Aorta (tissue), 5 donors: Measurements from ENCODE around the gene HSPBP1. TPM values are rescaled to one million over a fixed set of nuclear protein-coding genes. Genes with fewer than 3 reads are reported as not detected.

Experiments
- ATAC-seq: fragments of 200-7000 bp; cut with Tn5 transposase; one replicate; pipeline ENCODE4 v1.9.1; 2022; ENCODE audit warnings: moderate library complexity; ENCODE audit not compliant: low FRiP score
- DNase-seq, 2 donors: peaks; one replicate each; pipeline ENCODE4 v3.0.0-alpha.2; 2020
- H3K27ac ChIP-seq, 2 donors: one replicate each; pipeline ENCODE4 v1.5.1; 2013; ENCODE audit warnings: low read length in 2 of 2, mild to moderate bottlenecking in 2 of 2, moderate library complexity in 2 of 2, control low read depth in 1 of 2, inconsistent platforms in 1 of 2, low read depth in 1 of 2
- H3K27me3 ChIP-seq, 2 donors: one replicate each; pipeline ENCODE4 v1.6.1; 2013; ENCODE audit warnings: control low read depth in 1 of 2, low read length in 1 of 2, mild to moderate bottlenecking in 1 of 2, moderate library complexity in 1 of 2; ENCODE audit not compliant: insufficient read depth in 2 of 2, control insufficient read depth in 1 of 2
- H3K36me3 ChIP-seq, 2 donors: one replicate each; pipeline ENCODE4 v1.6.1; 2013; ENCODE audit warnings: control low read depth in 1 of 2, low read length in 1 of 2, mild to moderate bottlenecking in 1 of 2; ENCODE audit not compliant: insufficient read depth in 2 of 2, control insufficient read depth in 1 of 2
- H3K4me1 ChIP-seq, 2 donors: one replicate each; pipeline ENCODE4 v1.6.1; 2013; ENCODE audit warnings: low read length in 2 of 2, control low read depth in 1 of 2, mild to moderate bottlenecking in 1 of 2, moderate library complexity in 1 of 2; ENCODE audit not compliant: insufficient read depth in 2 of 2, control insufficient read depth in 1 of 2
- H3K4me3 ChIP-seq, 2 donors: one replicate each; pipeline ENCODE4 v1.5.1; 2013; ENCODE audit warnings: low read length in 2 of 2, control low read depth in 1 of 2, mild to moderate bottlenecking in 1 of 2
- H3K9me3 ChIP-seq: one replicate; pipeline ENCODE4 v1.6.1; 2013; ENCODE audit warnings: mild to moderate bottlenecking, low read length; ENCODE audit not compliant: control insufficient read depth
- WGBS, 2 donors: extraction: QIAGEN DNeasy Blood & Tissue Kit; methylation state at CpG; one replicate each; pipeline ENCODE4 v1.1.7; 2013; 5-methylcytosine and 5-hydroxymethylcytosine counted together
- intact Hi-C, 2 donors: fragments of 100-400 bp; cut with DNase I; formaldehyde crosslinking; loops; one replicate each; pipeline versions ENCODE4 v1.14.2 to v1.15.0; 2022
- microRNA-seq, 2 donors: library from miRNA; unstranded; fragments of <30 nt; microRNA quantifications; one replicate each; pipeline ENCODE4 v1.2.0, GENCODE V29; 2020
- polyA plus RNA-seq, 2 donors: library from polyadenylated mRNA; stranded (reverse); fragments of 200-250 nt; gene quantifications; one replicate each; pipeline ENCODE4 v1.2.3, GENCODE V29; 2013
- total RNA-seq, 2 donors: library from RNA; stranded (reverse); fragmentation: NEBNext Ultra II Directional; extraction: Animal tissue kit (Norgen Biotek cat#: 25700); gene quantifications; one replicate each; pipeline ENCODE4 v1.2.1, GENCODE V29; 2021
- donor health status: healthy with polysubstance abuse.
- donor health status: Bipolar disorder and iron deficiency.
- donor health status: DM: no; HTN: no; CAD: no.
- donor health status: DM: no; HTN: no; CAD: no.
- donor health status: DM: yes; HTN: yes; CAD: no.

Gene HSPBP1
- total and polyA plus RNA-seq, 4 donors, result 14.1 to 25.3 (median 15.5) TPM

GRCh38 chr19:55223291-55224037, 56.4 kb downstream of the HSPBP1 start:
- WGBS, 2 donors, result 85 to 87% methylated on average over 17 of the region's 17 CpGs
- ATAC-seq, result peak; percentile 34

GRCh38 chr19:55220525-55220924, 59.4 kb downstream of the HSPBP1 start:
- 72 to 73% methylated on average over 9 of the region's 9 CpGs for WGBS, 2 donors
- intact Hi-C loops, result no loop called here

More at GRCh38 chr19:55223291-55224037, 56.4 kb downstream of the HSPBP1 start:
- Histone ChIP-seq H3K27me3 (no peaks in the 10 kb centered on the region), H3K4me1 (no peaks in the 10 kb centered on the region), H3K36me3 (peaks cover 0 to 2% of the 10 kb centered on the region in 2 donors), H3K4me3 (no peak overlapping the region), H3K27ac (no peak overlapping the region), H3K9me3 (no peaks in the 10 kb centered on the region)
- intact Hi-C loops, result no loop called here
- DNase-seq, result peak in 1 of 2 donors; percentile 32

GRCh38 chr19:55216461-55217198, 63.3 kb downstream of the HSPBP1 start:
- intact Hi-C loops, result no loop called here
- Histone ChIP-seq H3K36me3 (no peaks in the 10 kb centered on the region), H3K9me3 (peaks cover 6% of the 10 kb centered on the region), H3K4me1 (no peaks in the 10 kb centered on the region), H3K27ac (no peak overlapping the region), H3K4me3 (no peak overlapping the region), H3K27me3 (no peaks in the 10 kb centered on the region)
- ATAC-seq (peak; percentile 84), DNase-seq (peak; percentile 88 to 90)
- WGBS, 2 donors, result 6% methylated on average over 36 of the region's 36 CpGs

More at GRCh38 chr19:55220525-55220924, 59.4 kb downstream of the HSPBP1 start:
- H3K4me1 ChIP-seq, result no peaks in the 10 kb centered on the region
- no peak for ATAC-seq
- no peak overlapping the region for H3K4me3 ChIP-seq
- no peaks in the 10 kb centered on the region for H3K27me3 ChIP-seq
- peaks cover 1% of the 10 kb centered on the region for H3K9me3 ChIP-seq
- no peak overlapping the region for H3K27ac ChIP-seq
- DNase-seq, result no peak
- H3K36me3 ChIP-seq, result no peaks in the 10 kb centered on the region

DNA sequence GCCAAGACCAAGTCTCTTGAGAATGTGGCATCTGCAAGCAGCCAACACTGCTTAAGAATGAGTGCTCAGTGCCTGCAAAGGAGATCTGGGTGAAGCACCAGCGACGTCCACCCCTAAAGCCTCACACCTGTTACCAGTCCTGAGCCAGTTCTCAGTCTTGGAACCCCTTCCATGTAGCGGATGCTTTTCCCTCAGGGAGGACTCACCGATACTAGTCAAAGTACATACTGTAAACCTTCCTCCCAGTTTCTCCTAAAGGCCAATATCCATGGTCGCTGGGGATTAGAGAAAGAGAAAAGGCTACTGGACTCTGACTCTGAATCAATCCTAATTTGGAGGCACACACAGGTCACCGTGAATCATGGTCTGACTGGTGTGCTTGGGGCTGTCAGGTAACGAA, 66.4 kb downstream of the HSPBP1 start:
- no peaks in the 10 kb centered on the region for H3K27me3 ChIP-seq
- WGBS, 2 donors, result 81 to 82% methylated on average over 7 of the region's 7 CpGs
- ATAC-seq, result no peak

DNA sequence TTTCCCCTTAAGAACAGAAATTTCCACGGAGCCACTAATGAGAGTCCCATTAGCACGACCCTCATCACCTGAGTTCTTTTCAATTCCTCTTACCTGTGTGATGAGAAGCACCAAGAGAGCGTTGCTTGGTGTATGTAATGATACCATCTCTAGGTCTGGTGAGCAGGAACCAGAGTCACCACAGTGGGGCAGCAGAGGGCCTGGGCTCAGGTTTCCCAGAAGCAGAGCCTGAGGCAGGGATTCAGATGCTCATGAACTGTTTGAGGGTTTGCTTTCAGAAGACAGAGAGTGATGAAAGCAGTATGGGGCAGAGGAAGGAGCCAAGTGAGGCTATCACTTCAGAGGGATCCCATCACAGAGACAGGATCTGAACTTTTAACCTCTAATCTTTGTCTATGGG, 67.5 kb downstream of the HSPBP1 start:
- peaks cover 6% of the 10 kb centered on the region for H3K9me3 ChIP-seq
- ATAC-seq (no peak), DNase-seq (no peak)
- no peaks in the 10 kb centered on the region for H3K36me3 ChIP-seq
- intact Hi-C loops, result no loop called here
- H3K4me1 ChIP-seq, result no peaks in the 10 kb centered on the region
- H3K4me3 ChIP-seq, result no peak overlapping the region
- no peaks in the 10 kb centered on the region for H3K27me3 ChIP-seq
- no peak overlapping the region for H3K27ac ChIP-seq
- 85 to 86% methylated on average over 3 of the region's 3 CpGs for WGBS, 2 donors

More for the DNA sequence above, 66.4 kb downstream of the HSPBP1 start:
- H3K9me3 ChIP-seq, result peaks cover 6% of the 10 kb centered on the region
- H3K4me3 ChIP-seq, result no peak overlapping the region
- H3K36me3 ChIP-seq, result no peaks in the 10 kb centered on the region
- H3K27ac ChIP-seq, result no peak overlapping the region
- intact Hi-C loops, result no loop called here
- DNase-seq, result no peak
- no peaks in the 10 kb centered on the region for H3K4me1 ChIP-seq

Small RNAs within 50 kb of the gene (microRNA-seq; reads per million reads assigned to microRNA genes)
- gene MIR6802 (0.99 to 3.0 reads per million in 2 donors), gene MIR6803 (3.0 to 13.7 reads per million in 2 donors), gene MIR6804 (0 to 0.60 reads per million in 2 donors)

Other genes starting within 250 kb of the HSPBP1 start
- under 1 TPM; 0.27 to 0.84 TPM for gene GP6, start 241.8 kb downstream of the HSPBP1 start, total RNA-seq
- under 1 TPM in 1 of 2 donors, not detected in 1; 0.08 TPM for gene GP6, start 241.8 kb downstream of the HSPBP1 start, polyA plus RNA-seq
- gene RDH13, start 217.0 kb downstream of the HSPBP1 start, total RNA-seq, result 10 to 100 TPM in 1 of 2 donors, 1 to 10 TPM in 1; 8.9 to 14.4 TPM
- 10 to 100 TPM in 1 of 2 donors, 1 to 10 TPM in 1; 3.4 to 12.4 TPM for gene RDH13, start 217.0 kb downstream of the HSPBP1 start, polyA plus RNA-seq
- gene EPS8L1, start 204.2 kb downstream of the HSPBP1 start, total RNA-seq, result 1 to 10 TPM in 1 of 2 donors, under 1 TPM in 1; 0.81 to 4.1 TPM
- 10 to 100 TPM in 1 of 2 donors, under 1 TPM in 1; 0.38 to 10.8 TPM for gene EPS8L1, start 204.2 kb downstream of the HSPBP1 start, polyA plus RNA-seq
- gene PPP1R12C, start 162.5 kb downstream of the HSPBP1 start, total RNA-seq, result 100 to 1,000 TPM; 134 to 218 TPM
- 100 to 1,000 TPM; 104 to 432 TPM for gene PPP1R12C, start 162.5 kb downstream of the HSPBP1 start, polyA plus RNA-seq
- gene TNNT1, start 130.9 kb downstream of the HSPBP1 start, total RNA-seq, result 1 to 10 TPM in 1 of 2 donors, not detected in 1; 1.3 TPM
- 1 to 10 TPM; 1.4 to 2.0 TPM for gene TNNT1, start 130.9 kb downstream of the HSPBP1 start, polyA plus RNA-seq
- gene TNNI3, start 122.4 kb downstream of the HSPBP1 start, total RNA-seq, result not detected
- 10 to 100 TPM in 1 of 2 donors, under 1 TPM in 1; 0.51 to 14.1 TPM for gene TNNI3, start 122.4 kb downstream of the HSPBP1 start, polyA plus RNA-seq
- not detected for gene DNAAF3, start 113.5 kb downstream of the HSPBP1 start, total RNA-seq
- gene DNAAF3, start 113.5 kb downstream of the HSPBP1 start, polyA plus RNA-seq, result under 1 TPM; 0.38 to 0.87 TPM
- gene SYT5, start 99.8 kb downstream of the HSPBP1 start, total RNA-seq, result not detected
- gene SYT5, start 99.8 kb downstream of the HSPBP1 start, polyA plus RNA-seq, result not detected
- gene PTPRH, start 70.6 kb downstream of the HSPBP1 start, total RNA-seq, result 1 to 10 TPM in 1 of 2 donors, under 1 TPM in 1; 0.29 to 1.9 TPM
- gene PTPRH, start 70.6 kb downstream of the HSPBP1 start, polyA plus RNA-seq, result 1 to 10 TPM in 1 of 2 donors, under 1 TPM in 1; 0.03 to 7.5 TPM
- 1 to 10 TPM; 2.0 to 3.6 TPM for gene TMEM86B, start 51.3 kb downstream of the HSPBP1 start, total RNA-seq
- gene TMEM86B, start 51.3 kb downstream of the HSPBP1 start, polyA plus RNA-seq, result 10 to 100 TPM in 1 of 2 donors, 1 to 10 TPM in 1; 2.9 to 10.9 TPM
- 10 to 100 TPM; 47.9 to 55.4 TPM for gene PPP6R1, start 21.1 kb downstream of the HSPBP1 start, total RNA-seq
- 10 to 100 TPM; 15.2 to 25.3 TPM for gene PPP6R1, start 21.1 kb downstream of the HSPBP1 start, polyA plus RNA-seq
- 10 to 100 TPM; 14.2 to 18.5 TPM for gene BRSK1, start 3.9 kb upstream of the HSPBP1 start, total RNA-seq
- 10 to 100 TPM in 1 of 2 donors, 1 to 10 TPM in 1; 4.8 to 25.1 TPM for gene BRSK1, start 3.9 kb upstream of the HSPBP1 start, polyA plus RNA-seq
- 1 to 10 TPM; 2.9 to 9.6 TPM for gene TMEM150B, start 45.2 kb upstream of the HSPBP1 start, total RNA-seq
- 1 to 10 TPM in 1 of 2 donors, under 1 TPM in 1; 0.72 to 5.5 TPM for gene TMEM150B, start 45.2 kb upstream of the HSPBP1 start, polyA plus RNA-seq
- 10 to 100 TPM in 1 of 2 donors, 1 to 10 TPM in 1; 4.5 to 12.8 TPM for gene KMT5C, start 59.8 kb upstream of the HSPBP1 start, total RNA-seq
- 10 to 100 TPM in 1 of 2 donors, 1 to 10 TPM in 1; 3.4 to 13.2 TPM for gene KMT5C, start 59.8 kb upstream of the HSPBP1 start, polyA plus RNA-seq
- under 1 TPM; 0.19 to 0.99 TPM for gene COX6B2, start 74.6 kb upstream of the HSPBP1 start, total RNA-seq
- not detected for gene COX6B2, start 74.6 kb upstream of the HSPBP1 start, polyA plus RNA-seq
- not detected for gene GARIN5B, start 83.2 kb upstream of the HSPBP1 start, total RNA-seq
- gene GARIN5B, start 83.2 kb upstream of the HSPBP1 start, polyA plus RNA-seq, result not detected
- under 1 TPM; 0.23 to 0.27 TPM for gene IL11, start 90.4 kb upstream of the HSPBP1 start, total RNA-seq
- gene IL11, start 90.4 kb upstream of the HSPBP1 start, polyA plus RNA-seq, result 1 to 10 TPM in 1 of 2 donors, not detected in 1; 2.1 TPM
- gene TMEM190, start 96.7 kb upstream of the HSPBP1 start, total RNA-seq, result not detected
- not detected for gene TMEM190, start 96.7 kb upstream of the HSPBP1 start, polyA plus RNA-seq
- gene TMEM238, start 104.2 kb upstream of the HSPBP1 start, total RNA-seq, result 1 to 10 TPM in 1 of 2 donors, under 1 TPM in 1; 0.94 to 2.4 TPM
- gene TMEM238, start 104.2 kb upstream of the HSPBP1 start, polyA plus RNA-seq, result not detected
- gene RPL28, start 105.8 kb upstream of the HSPBP1 start, total RNA-seq, result 1,000 to 10,000 TPM in 1 of 2 donors, 100 to 1,000 TPM in 1; 841 to 1,022 TPM
- 1,000 to 10,000 TPM; 1,298 to 1,335 TPM for gene RPL28, start 105.8 kb upstream of the HSPBP1 start, polyA plus RNA-seq
- gene UBE2S, start 127.7 kb upstream of the HSPBP1 start, total RNA-seq, result 10 to 100 TPM; 13.2 to 26.8 TPM
- 1 to 10 TPM; 7.0 to 8.4 TPM for gene UBE2S, start 127.7 kb upstream of the HSPBP1 start, polyA plus RNA-seq
- not detected for gene SHISA7, start 163.2 kb upstream of the HSPBP1 start, total RNA-seq
- gene SHISA7, start 163.2 kb upstream of the HSPBP1 start, polyA plus RNA-seq, result under 1 TPM in 1 of 2 donors, not detected in 1; 0.05 TPM
- gene ISOC2, start 181.5 kb upstream of the HSPBP1 start, total RNA-seq, result 10 to 100 TPM; 18.6 to 30.6 TPM
- gene ISOC2, start 181.5 kb upstream of the HSPBP1 start, polyA plus RNA-seq, result 10 to 100 TPM; 42.6 to 47.3 TPM
- not detected for gene C19orf85, start 184.6 kb upstream of the HSPBP1 start, total RNA-seq
- gene C19orf85, start 184.6 kb upstream of the HSPBP1 start, polyA plus RNA-seq, result not detected
- 1 to 10 TPM; 6.9 to 7.0 TPM for gene ZNF628, start 196.5 kb upstream of the HSPBP1 start, total RNA-seq
- gene ZNF628, start 196.5 kb upstream of the HSPBP1 start, polyA plus RNA-seq, result 1 to 10 TPM; 1.3 to 2.0 TPM
- 10 to 100 TPM; 15.3 to 16.2 TPM for gene NAT14, start 205.1 kb upstream of the HSPBP1 start, total RNA-seq
- 10 to 100 TPM in 1 of 2 donors, 1 to 10 TPM in 1; 3.1 to 19.2 TPM for gene NAT14, start 205.1 kb upstream of the HSPBP1 start, polyA plus RNA-seq
- 10 to 100 TPM in 1 of 2 donors, 1 to 10 TPM in 1; 8.6 to 64.1 TPM for gene SSC5D, start 208.3 kb upstream of the HSPBP1 start, total RNA-seq
- 1 to 10 TPM; 1.6 to 3.7 TPM for gene SSC5D, start 208.3 kb upstream of the HSPBP1 start, polyA plus RNA-seq